H1 (cell line): Measurements from ENCODE around the gene HDAC7.

ENCODE experiments used
- BACH1 ChIP-seq: IDR thresholded peaks from 2 replicates; pipeline ENCODE4 v1.6.1; 2012; ENCODE audit warnings: low read length, improper control_type of control experiment
- CEBPB ChIP-seq: IDR thresholded peaks from 2 replicates; pipeline ENCODE4 v1.6.1; 2012; ENCODE audit warnings: low read depth, low read length
- CREB1 ChIP-seq: IDR thresholded peaks from 2 replicates; pipeline ENCODE4 v1.6.1; 2012; ENCODE audit warnings: inconsistent platforms
- CTCF ChIP-seq, 3 experiments: IDR thresholded peaks; 1 replicate in 2 of 3; 2 replicates in 1 of 3; pipeline versions ENCODE4 v1.5.1 to v1.6.1; 2011; ENCODE audit warnings: low read length in 3 of 3, mild to moderate bottlenecking in 3 of 3, inconsistent platforms in 2 of 3, low read depth in 1 of 3, moderate library complexity in 1 of 3; ENCODE audit not compliant: insufficient read depth in 1 of 3; ENCODE audit errors: control extremely low read depth in 1 of 3
- KDM1A ChIP-seq: fragments of 200-600, 300-600 bp; sonication (generic); IDR thresholded peaks from 2 replicates; pipeline ENCODE4 v1.7.1; 2016; ENCODE audit warnings: mild to moderate bottlenecking, low read length, borderline replicate concordance
- PHF8 ChIP-seq: fragments of 200-600 bp; sonication (generic); conservative IDR thresholded peaks from 2 replicates; pipeline ENCODE4 v1.7.1; 2012; ENCODE audit warnings: low read depth, mild to moderate bottlenecking, inconsistent platforms, low read length, moderate library complexity
- POLR2A ChIP-seq, 2 experiments: IDR thresholded peaks; 1 replicate in 1 of 2; 2 replicates in 1 of 2; pipeline ENCODE4 v1.6.1; 2011; ENCODE audit warnings: low read depth in 2 of 2, low read length in 2 of 2, mild to moderate bottlenecking in 2 of 2; ENCODE audit errors: control extremely low read depth in 1 of 2
- POLR2AphosphoS5 ChIP-seq: IDR thresholded peaks from 2 replicates; pipeline ENCODE4 v1.6.1; 2011; ENCODE audit warnings: low read depth, low read length
- SAP30 ChIP-seq: fragments of 300-600 bp; sonication (generic); IDR thresholded peaks from 2 replicates; pipeline ENCODE4 v1.7.1; 2012; ENCODE audit warnings: low read length, moderate library complexity, mild to moderate bottlenecking, inconsistent platforms; ENCODE audit not compliant: insufficient read depth, insufficient replicate concordance
- SIX5 ChIP-seq: IDR thresholded peaks from 2 replicates; pipeline ENCODE4 v1.6.1; 2011; ENCODE audit warnings: mild to moderate bottlenecking, low read depth, low read length
- YY1 ChIP-seq: IDR thresholded peaks from 2 replicates; pipeline ENCODE4 v1.6.1; 2011; ENCODE audit warnings: low read depth, mild to moderate bottlenecking, low read length

- TF ChIP-seq SIX5 (no peak), BACH1 (no peak), CTCF (IDR thresholded peaks at IDR 0.05; ENCODE audit: control extremely low read depth in 1 of 3, insufficient read depth in 1 of 3, low read depth in 1 of 3, low read length in 3 of 3) (no peak), CEBPB (no peak), YY1 (no peak), SAP30 (no peak), PHF8 (no peak), POLR2A (IDR thresholded peaks at IDR 0.05; ENCODE audit: control extremely low read depth in 1 of 2, low read depth in 2 of 2, low read length in 2 of 2) (no peak), KDM1A (no peak), CREB1 (no peak), POLR2AphosphoS5 (no peak)
Observed at GRCh38 chr12:47757364-47757839, 62.3 kb downstream of the HDAC7 start.
